Right lobe of liver (tissue), 6 donors: Measurements from ENCODE around the gene SYNM. TPM values are rescaled to one million over a fixed set of nuclear protein-coding genes. Genes with fewer than 3 reads are reported as not detected.
A peak's percentile ranks its signal among the peaks of the same experiment; 100 is the strongest.

Experiments used
- ATAC-seq, 4 donors: fragments of 200-7000 bp; cut with Tn5 transposase; one replicate each; pipeline ENCODE4 v1.9.1; 2020; ENCODE audit warnings: mild to moderate bottlenecking in 4 of 4, moderate library complexity in 4 of 4
- DNase-seq, 3 donors: peaks; one replicate each; pipeline ENCODE4 v3.0.0-alpha.2; 2020
- H3K27ac ChIP-seq, 3 donors: fragments of 200-600 bp; one replicate each; pipeline ENCODE4 v1.8.0; 2022
- H3K27me3 ChIP-seq, 2 donors: fragments of 200-600 bp; one replicate each; pipeline ENCODE4 v1.8.0; 2022
- H3K36me3 ChIP-seq, 4 donors: fragments of 200-600 bp; sonication (generic) in 1 of 4; one replicate each; pipeline versions ENCODE4 v1.5.1 to v1.8.0; 2017 to 2022; ENCODE audit warnings: control low read depth in 1 of 4
- H3K4me1 ChIP-seq, 4 donors: fragments of 200-600 bp; sonication (generic) in 1 of 4; one replicate each; pipeline versions ENCODE4 v1.5.1 to v1.8.0; 2017 to 2022; ENCODE audit warnings: control low read depth in 1 of 4
- H3K4me3 ChIP-seq, 3 donors: fragments of 200-600 bp; one replicate each; pipeline ENCODE4 v1.8.0; 2022
- H3K9me3 ChIP-seq, 4 donors: fragments of 200-600 bp; sonication (generic) in 1 of 4; one replicate each; pipeline versions ENCODE4 v1.5.1 to v1.8.0; 2017 to 2022; ENCODE audit warnings: control low read depth in 1 of 4
- POLR2A ChIP-seq: fragments of 450-650 bp; IDR thresholded peaks from one replicate; pipeline ENCODE4 v1.6.1; 2017; ENCODE audit warnings: antibody characterized with exemption, mild to moderate bottlenecking
- WGBS: methylation state at CpG from one replicate; pipeline ENCODE4 v1.1.6; 2018; ENCODE audit warnings: low coverage, low lambda C conversion rate; ENCODE audit not compliant: insufficient coverage; ENCODE audit errors: missing lambda C conversion rate; 5-methylcytosine and 5-hydroxymethylcytosine counted together
- intact Hi-C, 2 donors: fragments of 100-400 bp; cut with DNase I; formaldehyde crosslinking; loops; one replicate each; pipeline versions ENCODE4 v1.11.2 to v1.14.1; 2022
- total RNA-seq, 6 experiments: library from RNA; depleted of rRNA in 2 of 6; stranded (reverse); fragments of >200 nt in 2 of 6; fragmentation: NEBNext Ultra II Directional in 3 of 6; extraction: Animal tissue kit (Norgen Biotek cat#: 25700) in 3 of 6; gene quantifications; one replicate each; pipeline versions ENCODE4 v1.1.0 to v1.2.4, GENCODE V29; 2016 to 2023
- TF ChIP-seq, protein P1 (sequence below), 4 donors: fragments of 200-600 bp in 3 of 4; fragments of 450-650 bp in 1 of 4; IDR thresholded peaks; one replicate each; pipeline versions ENCODE4 v1.5.1 to v1.8.0; 2016 to 2022; ENCODE audit warnings: antibody characterized with exemption in 4 of 4, mild to moderate bottlenecking in 2 of 4
- donor health status: DM: no; HTN: yes; CAD: no.
- donor health status: DM: no; HTN: no; CAD: no.
- donor health status: DM: no; HTN: no; CAD: no.
- donor health status: DM: no; HTN: yes; CAD: no.
- donor health status: DM: no; HTN: yes; CAD: no.

The SYNM gene
- total RNA-seq, 6 experiments from 2014 or later: 1.6 to 3.5 (median 2.9) TPM

DNA sequence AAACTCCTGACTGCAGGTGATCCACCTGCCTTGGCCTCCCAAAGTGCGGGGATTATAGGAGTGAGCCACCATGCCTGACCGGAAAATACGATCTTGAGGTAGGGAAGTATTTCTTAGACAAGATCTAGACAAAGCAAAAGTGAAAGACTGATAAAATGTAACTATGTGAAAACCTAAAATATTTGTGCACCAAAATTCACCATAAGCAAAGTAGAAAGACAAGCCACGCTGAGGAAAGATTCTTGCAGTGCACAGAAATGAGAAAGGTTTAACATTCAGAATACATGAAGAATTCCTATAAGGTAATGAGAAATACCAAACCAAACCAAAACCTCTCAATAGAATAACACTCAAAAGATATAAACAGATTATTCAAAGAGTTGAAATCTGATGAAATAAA lies 35.7 kb downstream of the SYNM start:
- ATAC-seq (no peak), DNase-seq (no peak)
- 97% methylated on average over 4 of the region's 4 CpGs for WGBS
- Histone ChIP-seq H3K9me3 (no peaks in the 10 kb centered on the region), H3K4me1 (peaks cover 0 to 14% (median 10%) of the 10 kb centered on the region in 4 donors), H3K36me3 (peaks cover 0 to 5% (median 0%) of the 10 kb centered on the region in 4 donors), H3K27me3 (no peaks in the 10 kb centered on the region), H3K27ac (no peak overlapping the region), H3K4me3 (no peak overlapping the region)
- TF ChIP-seq, protein P1, sequence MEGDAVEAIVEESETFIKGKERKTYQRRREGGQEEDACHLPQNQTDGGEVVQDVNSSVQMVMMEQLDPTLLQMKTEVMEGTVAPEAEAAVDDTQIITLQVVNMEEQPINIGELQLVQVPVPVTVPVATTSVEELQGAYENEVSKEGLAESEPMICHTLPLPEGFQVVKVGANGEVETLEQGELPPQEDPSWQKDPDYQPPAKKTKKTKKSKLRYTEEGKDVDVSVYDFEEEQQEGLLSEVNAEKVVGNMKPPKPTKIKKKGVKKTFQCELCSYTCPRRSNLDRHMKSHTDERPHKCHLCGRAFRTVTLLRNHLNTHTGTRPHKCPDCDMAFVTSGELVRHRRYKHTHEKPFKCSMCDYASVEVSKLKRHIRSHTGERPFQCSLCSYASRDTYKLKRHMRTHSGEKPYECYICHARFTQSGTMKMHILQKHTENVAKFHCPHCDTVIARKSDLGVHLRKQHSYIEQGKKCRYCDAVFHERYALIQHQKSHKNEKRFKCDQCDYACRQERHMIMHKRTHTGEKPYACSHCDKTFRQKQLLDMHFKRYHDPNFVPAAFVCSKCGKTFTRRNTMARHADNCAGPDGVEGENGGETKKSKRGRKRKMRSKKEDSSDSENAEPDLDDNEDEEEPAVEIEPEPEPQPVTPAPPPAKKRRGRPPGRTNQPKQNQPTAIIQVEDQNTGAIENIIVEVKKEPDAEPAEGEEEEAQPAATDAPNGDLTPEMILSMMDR (IDR thresholded peaks at IDR 0.05): no peak
- TF ChIP-seq POLR2A: no peak
- intact Hi-C loops: no loop called here

DNA sequence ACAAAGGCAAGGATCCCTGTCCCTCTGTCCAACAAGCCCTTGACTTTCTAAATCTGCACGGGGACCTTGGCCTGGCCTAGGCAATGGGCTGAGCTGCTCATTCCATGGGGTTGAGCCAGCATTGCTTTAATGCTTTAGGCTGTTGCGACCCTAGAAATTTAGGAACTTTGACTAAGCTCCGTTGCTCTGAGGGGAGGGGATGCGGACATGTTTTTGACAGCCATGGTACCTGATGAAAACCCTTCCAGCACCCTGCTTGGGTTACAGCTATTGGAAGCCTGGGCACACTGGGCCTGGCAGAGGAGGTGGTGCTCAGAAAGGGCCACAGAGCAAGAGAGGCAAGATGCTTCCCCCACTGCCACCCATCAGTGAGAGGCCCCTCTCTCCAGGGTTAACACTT lies 37.1 kb downstream of the SYNM start:
- H3K36me3 ChIP-seq: peaks cover 0 to 5% (median 0%) of the 10 kb centered on the region in 4 donors
- H3K4me3 ChIP-seq: no peak overlapping the region
- no peak overlapping the region for H3K27ac ChIP-seq
- no peaks in the 10 kb centered on the region for H3K27me3 ChIP-seq
- intact Hi-C loops: no loop called here
- H3K9me3 ChIP-seq: no peaks in the 10 kb centered on the region
- peaks cover 0 to 14% (median 10%) of the 10 kb centered on the region in 4 donors for H3K4me1 ChIP-seq
- TF ChIP-seq, protein P1 (IDR thresholded peaks at IDR 0.05): no peak
- TF ChIP-seq POLR2A: no peak
- WGBS: 89% methylated on average over 3 of the region's 4 CpGs
- DNase-seq: no peak
- ATAC-seq: no peak

DNA sequence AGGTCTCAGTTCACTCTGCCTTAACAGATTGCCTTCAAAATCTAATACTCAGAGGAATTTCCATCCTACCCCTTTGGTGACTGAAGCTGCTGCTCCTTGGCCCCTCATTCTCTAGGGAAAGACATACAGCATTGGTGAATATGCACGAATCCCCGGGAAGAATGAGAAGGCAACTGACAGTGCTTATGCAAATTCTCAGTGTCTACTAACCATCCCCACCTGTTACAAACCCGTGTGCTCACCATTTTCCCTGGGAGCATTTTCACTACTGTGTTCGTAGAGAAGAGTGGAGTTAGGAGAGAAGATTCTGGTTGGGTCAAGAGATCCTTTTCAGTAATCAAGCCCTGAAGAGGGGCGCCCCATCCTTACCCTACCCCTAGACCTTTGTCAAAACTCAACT lies 37.7 kb downstream of the SYNM start:
- Histone ChIP-seq H3K4me1 (peaks cover 0 to 14% (median 10%) of the 10 kb centered on the region in 4 donors), H3K9me3 (no peaks in the 10 kb centered on the region), H3K4me3 (no peak overlapping the region), H3K27ac (no peak overlapping the region), H3K36me3 (peaks cover 0 to 2% (median 0%) of the 10 kb centered on the region in 4 donors), H3K27me3 (no peaks in the 10 kb centered on the region)
- 83% methylated on average over 4 of the region's 5 CpGs for WGBS
- intact Hi-C loops: no loop called here
- ATAC-seq (no peak), DNase-seq (no peak)
- TF ChIP-seq, protein P1 (IDR thresholded peaks at IDR 0.05): no peak
- no peak for TF ChIP-seq POLR2A

DNA sequence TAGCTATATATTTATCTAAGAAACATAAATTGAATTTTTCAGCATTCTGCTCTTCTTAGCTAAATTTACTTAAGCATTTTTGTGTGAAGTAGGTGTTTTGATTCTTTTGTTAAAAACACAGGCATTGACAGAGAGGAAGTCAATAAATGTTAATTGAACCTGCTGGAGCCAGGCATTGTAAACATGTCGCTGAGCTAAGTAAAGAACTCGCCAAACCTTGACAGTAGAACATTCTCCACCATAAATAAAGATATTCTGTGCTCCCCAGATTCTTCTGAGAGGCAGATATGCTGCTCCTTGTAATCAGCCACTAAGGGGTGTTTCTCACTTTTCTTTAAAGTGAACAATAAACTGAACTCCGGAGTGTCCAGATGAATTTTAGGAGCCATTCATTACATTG lies 38.4 kb downstream of the SYNM start:
- TF ChIP-seq POLR2A: no peak
- WGBS: 35% methylated on average over 3 of the region's 3 CpGs

DNA sequence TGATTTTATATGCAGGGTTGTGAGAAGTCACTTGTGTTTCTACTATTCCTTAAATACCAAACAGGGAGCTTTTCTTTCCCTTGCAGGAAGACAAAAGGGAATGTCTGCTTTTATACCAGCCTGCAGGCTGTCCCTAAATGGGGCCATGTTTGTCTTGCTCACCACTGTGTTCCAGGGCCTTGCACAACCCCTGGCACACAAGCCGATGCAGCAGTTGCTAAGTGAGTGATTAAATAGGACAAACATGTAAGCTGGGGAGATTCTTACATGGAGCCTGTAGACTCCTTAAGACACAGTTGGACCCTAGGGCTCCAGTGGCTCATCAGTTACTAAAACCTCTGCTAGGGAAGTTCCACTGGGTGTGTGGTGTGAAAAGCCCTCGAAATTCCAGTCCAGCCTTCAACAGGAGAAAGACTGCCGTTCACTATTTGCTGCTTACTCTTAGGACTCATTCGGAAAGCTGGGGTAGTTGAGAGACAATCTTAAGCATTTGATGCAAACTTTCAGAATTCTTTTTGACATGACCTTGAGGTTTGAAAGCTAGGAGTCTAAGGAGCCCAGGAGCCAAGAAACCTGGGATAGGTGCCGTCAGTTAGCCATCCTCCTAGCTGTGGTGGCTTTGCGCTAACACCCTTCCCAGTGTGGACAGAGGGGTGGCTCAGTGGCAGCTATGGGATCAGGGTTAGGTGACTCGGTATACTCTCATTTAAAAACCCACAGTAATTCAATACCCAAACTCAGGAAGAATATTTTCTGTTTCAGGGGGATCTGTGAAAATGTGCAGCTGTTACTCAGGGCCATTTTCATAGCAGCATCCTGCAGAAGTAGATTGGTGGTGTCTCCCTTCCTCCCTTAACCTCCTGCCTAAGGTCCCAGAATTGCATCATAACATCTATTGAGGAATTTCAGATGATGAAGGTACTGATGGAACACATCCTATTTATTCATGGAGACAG lies 39.1 kb downstream of the SYNM start:
- Histone ChIP-seq H3K27me3 (no peaks in the 10 kb centered on the region), H3K4me1 (peaks cover 0 to 14% (median 10%) of the 10 kb centered on the region in 4 donors), H3K4me3 (peak overlapping the region in 1 of 3 donors; percentile 8), H3K9me3 (no peaks in the 10 kb centered on the region), H3K27ac (peak overlapping the region in 2 of 3 donors; percentile 1 to 50), H3K36me3 (no peaks in the 10 kb centered on the region)
- DNase-seq (peak; percentile 70 to 88 (median 86)), ATAC-seq (peak; percentile 98)
- TF ChIP-seq, protein P1 (IDR thresholded peaks at IDR 0.05): no peak
- no peak for TF ChIP-seq POLR2A
- intact Hi-C loops: no loop called here
- WGBS: 18% methylated on average over 4 of the region's 7 CpGs

More for the DNA sequence above, 38.4 kb downstream of the SYNM start:
- DNase-seq: no peak
- intact Hi-C loops: no loop called here
- no peaks in the 10 kb centered on the region for H3K9me3 ChIP-seq
- H3K27ac ChIP-seq: peak overlapping the region in 1 of 3 donors; percentile 50
- peak; percentile 46 to 67 (median 62) for ATAC-seq
- H3K27me3 ChIP-seq: no peaks in the 10 kb centered on the region
- H3K36me3 ChIP-seq: no peaks in the 10 kb centered on the region
- H3K4me3 ChIP-seq: peak overlapping the region in 1 of 3 donors; percentile 8
- H3K4me1 ChIP-seq: peaks cover 0 to 14% (median 10%) of the 10 kb centered on the region in 4 donors
